A549 treated with CpdA at 1 μM for 4 hours (cell line): ENCODE results near the gene FHL3. TPM values are rescaled to one million over a fixed set of nuclear protein-coding genes. Genes with fewer than 3 reads are reported as not detected.

ENCODE experiments used
- total RNA-seq: library from RNA; stranded (reverse); fragments of 200-300 nt; extraction: Qiagen RNA extraction; gene quantifications from 5 replicates; pipeline ENCODE4 v1.2.3, GENCODE V29; 2022; ENCODE audit warnings: low read depth

The FHL3 gene, protein sequence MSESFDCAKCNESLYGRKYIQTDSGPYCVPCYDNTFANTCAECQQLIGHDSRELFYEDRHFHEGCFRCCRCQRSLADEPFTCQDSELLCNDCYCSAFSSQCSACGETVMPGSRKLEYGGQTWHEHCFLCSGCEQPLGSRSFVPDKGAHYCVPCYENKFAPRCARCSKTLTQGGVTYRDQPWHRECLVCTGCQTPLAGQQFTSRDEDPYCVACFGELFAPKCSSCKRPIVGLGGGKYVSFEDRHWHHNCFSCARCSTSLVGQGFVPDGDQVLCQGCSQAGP
- total RNA-seq, result 6.6 to 9.6 TPM (median 8.1 TPM) in 5 replicates

DNA sequence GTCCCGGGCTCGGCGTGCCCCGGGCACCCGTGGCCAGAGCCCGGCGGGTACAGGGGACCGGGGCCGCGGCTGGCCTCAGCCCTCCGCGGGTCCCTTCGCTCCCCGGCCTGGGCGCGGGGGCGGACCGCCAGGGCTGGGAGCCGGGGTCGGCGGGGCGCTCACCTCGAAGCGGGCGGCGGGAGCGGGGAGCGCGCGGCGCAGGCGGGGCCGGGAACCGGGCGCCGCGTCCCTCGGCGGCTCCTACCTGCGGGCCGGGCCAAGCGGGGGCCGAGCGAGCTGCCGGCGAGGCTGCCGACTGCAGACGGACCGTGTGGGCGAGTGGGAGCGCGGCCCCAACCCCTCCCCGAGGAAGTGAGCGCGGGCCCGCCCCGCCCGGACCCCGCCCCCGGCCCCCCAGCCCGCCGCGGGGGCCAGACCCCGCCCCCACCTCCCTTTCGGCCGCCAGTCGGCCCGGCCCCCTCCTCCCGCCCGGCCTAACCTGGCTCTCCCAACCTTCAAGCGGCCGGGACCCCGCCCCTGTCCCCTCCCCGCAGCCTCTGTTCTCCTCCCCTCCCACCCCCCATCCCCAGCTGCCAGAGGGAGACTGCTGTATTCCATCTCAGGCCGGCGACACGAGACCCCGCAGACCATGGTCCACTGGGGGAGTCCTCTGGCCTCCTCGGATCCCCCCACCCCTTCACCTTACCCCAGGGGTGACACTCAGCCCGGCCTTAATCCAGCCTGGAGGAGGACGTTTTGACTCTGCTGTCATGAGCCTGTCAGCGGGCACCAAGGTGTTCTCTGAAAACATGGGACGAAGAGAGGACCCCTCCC lies at the start of gene FHL3:
Gene FHL3 (minus strand): TSS at position 320 of the 813 bp plus-strand sequence. CDS start 6,102 bp downstream, outside the sequence.

DNA sequence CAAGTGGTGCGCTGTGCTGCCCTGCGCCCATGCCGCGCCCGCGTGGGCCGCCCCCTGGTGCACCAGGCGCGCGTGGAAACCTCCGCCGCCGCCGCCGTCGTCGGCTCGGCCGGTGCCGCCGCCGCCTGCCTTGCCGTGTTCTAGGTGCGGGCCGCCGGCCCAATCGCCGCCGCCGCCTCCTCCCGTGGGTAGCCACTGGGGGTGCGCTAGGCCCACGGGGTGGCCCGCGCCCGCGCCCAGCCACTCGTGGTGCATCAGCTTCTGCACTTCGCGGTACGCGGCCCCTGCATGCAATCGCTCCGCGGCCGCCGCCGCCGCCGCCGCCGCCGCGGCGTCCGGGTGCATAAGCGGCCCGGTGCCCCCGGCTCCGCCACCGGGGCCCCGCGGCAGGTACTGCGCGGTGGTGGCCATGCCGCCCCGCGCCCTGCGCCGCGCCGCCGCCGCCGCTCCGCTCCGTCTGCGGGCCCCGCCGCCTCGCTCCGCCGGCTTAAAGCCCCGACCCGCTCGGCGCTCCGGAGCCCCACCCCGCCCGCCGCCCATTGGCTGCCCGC lies 41.1 kb upstream of the FHL3 start, which contains the start of gene POU3F1:
Gene POU3F1 (minus strand): TSS at position 461 of the 551 bp plus-strand sequence. CDS start 50 bp downstream, at position 411.

DNA sequence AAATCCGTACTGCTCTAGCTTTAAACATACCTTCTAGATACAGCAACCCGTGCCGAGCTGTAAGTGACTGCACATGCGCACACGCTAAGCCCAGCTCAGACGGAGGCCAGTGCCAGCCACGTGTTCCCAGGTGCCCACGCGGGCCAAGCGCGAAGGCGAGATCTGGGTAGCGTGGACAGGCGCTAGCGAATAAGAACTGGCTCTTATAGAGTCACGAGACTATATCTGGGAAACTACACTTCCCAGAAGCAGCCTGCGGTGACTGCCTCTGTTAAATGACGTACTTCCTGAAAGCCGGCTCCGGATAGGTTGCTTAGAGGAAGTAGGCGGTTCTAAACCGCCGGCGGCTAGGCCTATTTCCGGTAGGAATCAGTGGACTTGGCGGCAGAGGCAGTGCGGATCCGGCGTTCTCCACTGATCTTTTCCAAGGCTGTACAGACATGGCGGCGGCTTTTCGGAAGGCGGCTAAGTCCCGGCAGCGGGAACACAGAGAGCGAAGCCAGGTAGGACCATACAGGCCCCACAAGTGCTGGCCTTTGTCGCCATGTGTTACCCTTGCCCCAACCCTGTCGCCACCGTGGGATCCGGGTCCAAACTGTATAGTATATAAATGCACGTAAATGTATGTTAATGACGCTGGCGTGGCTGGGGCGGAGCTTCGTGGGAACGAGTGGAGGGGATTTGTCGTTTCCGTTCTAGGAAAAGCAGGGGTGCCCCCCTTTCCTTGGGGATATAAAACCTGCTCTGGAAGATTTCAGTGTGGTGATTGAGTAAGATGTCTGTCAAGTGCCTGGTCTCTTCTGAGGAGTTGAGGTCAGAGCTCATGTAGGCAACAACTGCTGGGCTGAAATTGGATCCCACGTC lies 7.3 kb upstream of the FHL3 start, which contains the start of gene UTP11:
Gene UTP11 (plus strand): TSS at position 372 of the 864 bp plus-strand sequence. CDS start 69 bp downstream, at position 441.

Other genes starting within 250 kb of the FHL3 start
- 0.51 to 0.91 TPM (median 0.62 TPM) in 5 replicates for gene EPHA10, start 240.4 kb downstream of the FHL3 start, total RNA-seq
- gene MANEAL, start 211.7 kb downstream of the FHL3 start, total RNA-seq, result 22.2 to 27.6 TPM (median 25.3 TPM) in 5 replicates
- gene C1orf122, start 197.7 kb downstream of the FHL3 start, total RNA-seq, result 31.0 to 60.3 TPM (median 56.3 TPM) in 5 replicates
- gene YRDC, start 197.3 kb downstream of the FHL3 start, total RNA-seq, result 13.9 to 19.8 TPM (median 18.9 TPM) in 5 replicates
- gene MTF1, start 145.9 kb downstream of the FHL3 start, total RNA-seq, result 4.0 to 4.8 TPM (median 4.6 TPM) in 5 replicates
- 4.7 to 6.2 TPM (median 5.0 TPM) in 5 replicates for gene INPP5B, start 58.5 kb downstream of the FHL3 start, total RNA-seq
- gene SF3A3, start 15.5 kb downstream of the FHL3 start, total RNA-seq, result 55.5 to 103 TPM (median 57.3 TPM) in 5 replicates
- gene UTP11, start 7.2 kb upstream of the FHL3 start, total RNA-seq, result 41.0 to 78.4 TPM (median 46.6 TPM) in 5 replicates
- 0.06 TPM in 1 of 5 replicates, not detected in the others for gene POU3F1, start 41.3 kb upstream of the FHL3 start, total RNA-seq